Esophagus muscularis mucosa (tissue), 4 donors: ENCODE measurements around the gene XAB2. TPM values are rescaled to one million over a fixed set of nuclear protein-coding genes. Genes with fewer than 3 reads are reported as not detected.

Experiments used
- DNase-seq: peaks from one replicate; pipeline ENCODE4 v3.0.0-alpha.2; 2017; ENCODE audit errors: extremely low spot score
- H3K27ac ChIP-seq, 4 donors: fragments of 200-600 bp; sonication (generic); replicated peaks in 1 of 4; 1 replicate in 3 of 4; 2 replicates in 1 of 4; pipeline ENCODE4 v1.5.1; 2016 to 2019; ENCODE audit warnings: mild to moderate bottlenecking in 1 of 4
- H3K27me3 ChIP-seq, 4 donors: fragments of 200-600 bp; sonication (generic); one replicate each; pipeline versions ENCODE4 v1.5.1 to v1.6.0; 2016 to 2019
- H3K36me3 ChIP-seq, 4 donors: fragments of 200-600 bp; sonication (generic); one replicate each; pipeline ENCODE4 v1.5.1; 2016 to 2019
- H3K4me1 ChIP-seq, 4 donors: fragments of 200-600 bp; sonication (generic); one replicate each; pipeline ENCODE4 v1.5.1; 2016 to 2019
- H3K4me3 ChIP-seq, 4 donors: fragments of 200-600 bp; sonication (generic); 1 replicate in 2 of 4; 2 replicates in 2 of 4; pipeline ENCODE4 v1.5.1; 2016 to 2019; ENCODE audit warnings: mild to moderate bottlenecking in 4 of 4, moderate library complexity in 1 of 4
- H3K9me3 ChIP-seq, 4 donors: fragments of 200-600 bp; sonication (generic); 1 replicate in 3 of 4; 2 replicates in 1 of 4; pipeline ENCODE4 v1.5.1; 2016 to 2019
- EP300 ChIP-seq: sonication (generic); formaldehyde crosslinking; IDR thresholded peaks from one replicate; pipeline ENCODE4 v1.6.1; 2017; ENCODE audit warnings: antibody characterized with exemption
- POLR2A ChIP-seq: fragments of 450-650 bp; IDR thresholded peaks from one replicate; pipeline ENCODE4 v1.6.1; 2017; ENCODE audit warnings: antibody characterized with exemption, moderate library complexity, mild to moderate bottlenecking, low read depth
- POLR2AphosphoS5 ChIP-seq, 2 donors: sonication (generic); formaldehyde crosslinking; IDR thresholded peaks; one replicate each; pipeline ENCODE4 v1.6.1; 2017; ENCODE audit warnings: antibody characterized with exemption in 2 of 2
- WGBS: methylation state at CpG from one replicate; pipeline ENCODE4 v1.1.5; 2018; 5-methylcytosine and 5-hydroxymethylcytosine counted together
- intact Hi-C: fragments of 100-400 bp; cut with DNase I; formaldehyde crosslinking; loops from one replicate; pipeline ENCODE4 v1.15.1; 2023
- total RNA-seq, 4 donors: library from RNA; depleted of rRNA; stranded (reverse); fragments of >200 nt; gene quantifications; one replicate each; pipeline versions ENCODE4 v1.1.0 to v1.2.1, GENCODE V29; 2016
- TF ChIP-seq, protein P1 (sequence below), 3 experiments: fragments of 200-600 bp in 2 of 3; fragments of 450-650 bp in 1 of 3; sonication (generic) in 2 of 3; IDR thresholded peaks; one replicate each; pipeline ENCODE4 v1.5.1; 2017 to 2019; ENCODE audit warnings: antibody characterized with exemption in 3 of 3, mild to moderate bottlenecking in 2 of 3, moderate library complexity in 1 of 3

The XAB2 gene
- total RNA-seq, 4 donors from 2014 or later = 32.0 to 56.2 (median 44.5) TPM

DNA sequence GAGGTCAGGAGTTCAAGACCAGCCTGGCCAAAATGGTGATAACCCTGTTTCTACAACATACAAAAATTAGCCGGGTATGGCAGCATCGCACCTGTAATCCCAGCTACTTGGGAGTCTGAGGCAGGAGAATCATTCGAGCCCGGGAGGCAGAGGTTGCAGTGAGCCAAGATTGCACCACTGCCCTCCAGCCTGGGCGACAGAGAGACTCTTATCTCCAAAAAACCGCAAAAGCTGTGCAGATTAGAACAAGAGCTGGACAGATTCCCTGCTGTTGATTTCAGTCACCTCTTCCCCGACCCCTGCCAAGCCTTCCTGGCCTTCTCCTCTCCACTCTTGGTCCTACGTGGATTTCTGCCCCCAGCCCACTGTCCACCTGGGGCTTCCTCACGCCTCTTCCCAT is 25.4 kb downstream of the XAB2 start:
- WGBS = 81% methylated on average over 9 of the region's 9 CpGs
- TF ChIP-seq, protein P1, sequence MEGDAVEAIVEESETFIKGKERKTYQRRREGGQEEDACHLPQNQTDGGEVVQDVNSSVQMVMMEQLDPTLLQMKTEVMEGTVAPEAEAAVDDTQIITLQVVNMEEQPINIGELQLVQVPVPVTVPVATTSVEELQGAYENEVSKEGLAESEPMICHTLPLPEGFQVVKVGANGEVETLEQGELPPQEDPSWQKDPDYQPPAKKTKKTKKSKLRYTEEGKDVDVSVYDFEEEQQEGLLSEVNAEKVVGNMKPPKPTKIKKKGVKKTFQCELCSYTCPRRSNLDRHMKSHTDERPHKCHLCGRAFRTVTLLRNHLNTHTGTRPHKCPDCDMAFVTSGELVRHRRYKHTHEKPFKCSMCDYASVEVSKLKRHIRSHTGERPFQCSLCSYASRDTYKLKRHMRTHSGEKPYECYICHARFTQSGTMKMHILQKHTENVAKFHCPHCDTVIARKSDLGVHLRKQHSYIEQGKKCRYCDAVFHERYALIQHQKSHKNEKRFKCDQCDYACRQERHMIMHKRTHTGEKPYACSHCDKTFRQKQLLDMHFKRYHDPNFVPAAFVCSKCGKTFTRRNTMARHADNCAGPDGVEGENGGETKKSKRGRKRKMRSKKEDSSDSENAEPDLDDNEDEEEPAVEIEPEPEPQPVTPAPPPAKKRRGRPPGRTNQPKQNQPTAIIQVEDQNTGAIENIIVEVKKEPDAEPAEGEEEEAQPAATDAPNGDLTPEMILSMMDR (IDR thresholded peaks at IDR 0.05) = no peak
- TF ChIP-seq EP300 (no peak), POLR2A (no peak), POLR2AphosphoS5 (IDR thresholded peaks at IDR 0.05) (no peak)
- H3K4me1 ChIP-seq = no peaks in the 10 kb centered on the region
- H3K27me3 ChIP-seq = peaks cover 0 to 77% (median 0%) of the 10 kb centered on the region in 4 donors
- no peak overlapping the region for H3K27ac ChIP-seq
- no peaks in the 10 kb centered on the region for H3K9me3 ChIP-seq
- H3K36me3 ChIP-seq = no peaks in the 10 kb centered on the region
- intact Hi-C loops = no loop called here
- no peak for DNase-seq
- no peak overlapping the region for H3K4me3 ChIP-seq

DNA sequence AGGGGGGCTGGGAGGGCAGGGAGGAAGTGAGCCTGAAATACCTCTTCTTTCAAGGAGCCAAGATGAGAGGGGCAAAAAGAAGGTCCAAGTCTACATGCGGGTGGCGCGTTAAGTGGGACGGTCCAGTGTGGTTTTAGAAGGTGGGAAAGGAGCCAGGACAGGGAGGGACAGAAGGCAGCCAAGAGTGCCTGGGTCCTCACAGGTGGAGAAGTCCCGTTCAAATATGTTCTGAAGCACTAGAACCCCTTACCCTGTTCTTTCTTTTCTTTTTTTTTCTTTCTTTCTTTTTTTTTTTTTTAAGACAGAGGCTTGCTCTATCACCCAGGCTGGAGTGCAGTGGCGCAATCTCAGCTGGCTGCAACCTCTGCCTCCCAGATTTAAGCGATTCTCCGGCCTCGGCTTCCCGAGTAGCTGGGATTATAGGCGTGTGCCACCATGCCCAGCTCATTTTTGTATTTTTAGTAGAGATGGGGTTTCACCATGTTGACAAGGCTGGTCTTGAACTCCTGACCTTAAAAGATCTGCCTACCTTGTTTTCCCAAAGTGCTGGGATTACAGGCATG is 26.3 kb downstream of the XAB2 start:
- intact Hi-C loops = no loop called here
- Histone ChIP-seq H3K27ac (no peak overlapping the region), H3K4me1 (no peaks in the 10 kb centered on the region), H3K36me3 (no peaks in the 10 kb centered on the region), H3K4me3 (no peak overlapping the region), H3K9me3 (no peaks in the 10 kb centered on the region), H3K27me3 (peaks cover 0 to 86% (median 0%) of the 10 kb centered on the region in 4 donors)
- 87% methylated on average over 11 of the region's 11 CpGs for WGBS
- no peak for TF ChIP-seq POLR2A
- TF ChIP-seq, protein P1 (IDR thresholded peaks at IDR 0.05) = no peak
- TF ChIP-seq EP300 = no peak
- no peak for TF ChIP-seq POLR2AphosphoS5 (IDR thresholded peaks at IDR 0.05)
- no peak for DNase-seq

DNA sequence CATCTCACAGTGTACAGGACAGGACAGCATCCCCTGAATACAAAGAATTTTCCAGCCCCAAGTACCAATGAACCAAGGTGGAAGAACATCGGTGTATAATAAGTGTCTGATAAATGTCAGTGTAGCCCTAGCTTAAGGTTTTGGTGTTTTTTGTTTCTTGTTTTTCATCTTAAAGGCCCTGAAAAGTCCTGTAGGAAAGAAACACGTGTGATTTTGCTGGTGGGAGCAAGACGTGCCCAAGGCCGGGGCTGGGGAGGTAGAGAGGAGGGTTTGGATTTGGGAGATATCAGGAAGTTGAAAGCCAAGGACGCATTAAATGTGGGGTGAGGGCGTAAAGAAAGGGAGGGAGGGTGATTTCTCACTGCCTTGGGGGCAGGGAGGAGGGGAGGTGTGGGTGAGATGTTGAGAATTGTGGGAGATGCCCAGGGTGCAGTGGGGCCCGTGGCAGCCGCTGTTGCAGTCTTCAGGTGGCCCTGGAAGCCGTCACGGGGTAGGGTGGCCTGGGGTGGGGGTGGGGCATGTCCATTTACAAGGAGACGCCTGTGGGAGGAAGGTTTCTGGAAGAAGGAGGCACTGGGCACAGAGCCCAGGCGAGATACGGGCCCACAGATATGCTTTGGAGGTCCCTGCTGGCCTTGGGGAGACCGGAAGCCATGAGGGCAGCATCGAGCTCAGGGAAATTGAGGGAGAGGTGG is 27.0 kb downstream of the XAB2 start:
- WGBS = 47% methylated on average over 12 of the region's 15 CpGs
- Histone ChIP-seq H3K4me1 (no peaks in the 10 kb centered on the region), H3K27ac (no peak overlapping the region), H3K9me3 (no peaks in the 10 kb centered on the region), H3K27me3 (peaks cover 0 to 86% (median under 1%) of the 10 kb centered on the region in 4 donors), H3K4me3 (no peak overlapping the region), H3K36me3 (no peaks in the 10 kb centered on the region)
- intact Hi-C loops = no loop called here
- DNase-seq = no peak
- TF ChIP-seq POLR2A (no peak), EP300 (no peak), POLR2AphosphoS5 (IDR thresholded peaks at IDR 0.05) (no peak)
- TF ChIP-seq, protein P1 (IDR thresholded peaks at IDR 0.05) = no peak

DNA sequence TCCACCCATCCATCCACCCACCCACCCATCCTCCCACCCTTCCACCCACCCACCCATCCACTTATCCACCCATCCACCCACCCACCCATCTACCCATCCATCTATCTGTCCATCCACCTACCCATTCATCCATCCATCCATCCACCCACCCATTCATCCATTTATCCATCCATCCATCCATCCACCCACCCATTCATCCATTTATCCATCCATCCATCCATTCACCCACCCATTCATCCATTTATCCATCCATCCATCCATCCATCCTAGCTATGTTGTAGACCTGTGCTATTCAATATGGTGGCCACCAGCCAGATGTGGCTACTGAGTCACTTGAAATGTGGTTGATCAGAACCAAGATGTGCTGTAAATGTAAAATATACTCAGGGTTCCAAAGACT is 28.6 kb downstream of the XAB2 start:
- Histone ChIP-seq H3K9me3 (no peaks in the 10 kb centered on the region), H3K27ac (no peak overlapping the region), H3K4me3 (no peak overlapping the region), H3K36me3 (no peaks in the 10 kb centered on the region), H3K4me1 (peaks cover 0 to 12% (median 8%) of the 10 kb centered on the region in 4 donors), H3K27me3 (peaks cover 4 to 85% (median 12%) of the 10 kb centered on the region in 4 donors)
- DNase-seq = no peak
- intact Hi-C loops = no loop called here
- TF ChIP-seq, protein P1 (IDR thresholded peaks at IDR 0.05) = no peak
- TF ChIP-seq POLR2A (no peak), POLR2AphosphoS5 (IDR thresholded peaks at IDR 0.05) (no peak)

DNA sequence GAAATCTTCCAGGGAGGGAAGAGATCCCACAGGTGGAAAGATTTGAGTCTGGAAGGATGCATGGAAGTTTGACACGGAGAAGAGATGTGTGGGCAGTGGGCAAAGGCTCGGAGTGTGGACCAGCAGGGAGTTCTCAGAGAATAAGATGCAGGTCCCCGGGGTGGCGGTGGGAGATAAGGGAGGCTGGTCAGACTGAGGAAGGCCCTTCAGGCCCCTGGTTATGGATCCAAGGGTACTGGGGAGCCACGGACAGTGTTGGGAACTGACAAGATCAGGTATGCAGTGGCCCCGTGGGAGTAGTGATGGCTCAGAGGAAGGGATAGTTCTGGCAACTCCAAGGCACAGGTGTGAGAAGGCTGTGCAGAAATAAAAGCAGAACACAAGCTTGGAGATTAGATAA is 31.2 kb downstream of the XAB2 start:
- Histone ChIP-seq H3K27me3 (peaks cover 4 to 83% (median 16%) of the 10 kb centered on the region in 4 donors), H3K36me3 (no peaks in the 10 kb centered on the region), H3K27ac (no peak overlapping the region), H3K4me3 (no peak overlapping the region), H3K9me3 (no peaks in the 10 kb centered on the region), H3K4me1 (peaks cover 0 to 17% (median 11%) of the 10 kb centered on the region in 4 donors)
- TF ChIP-seq, protein P1 (IDR thresholded peaks at IDR 0.05) = no peak
- TF ChIP-seq EP300 = no peak
- TF ChIP-seq POLR2AphosphoS5 (IDR thresholded peaks at IDR 0.05) = no peak
- TF ChIP-seq POLR2A = no peak
- intact Hi-C loops = no loop called here
- no peak for DNase-seq
- 68% methylated on average over 6 of the region's 6 CpGs for WGBS
